Activated CD8-positive, alpha-beta memory T cell treated with anti-CD3 and anti-CD28 coated beads, Interleukin-2, amount 50 U/mL, for 48 hours (primary cell): ENCODE results near the gene TRIM71.

Source experiments
- DNase-seq: peaks from one replicate; pipeline ENCODE4 v3.0.0-alpha.2; 2020

TRIM71 gene

GRCh38 chr3:32869513-32870047, 51.8 kb downstream of the TRIM71 start:
- no peak for DNase-seq

- DNase-seq, result no peak
These were observed 52.7 kb downstream of the TRIM71 start for GRCh38 chr3:32870373-32871095.

- DNase-seq, result no peak
These were observed 53.5 kb downstream of the TRIM71 start for GRCh38 chr3:32871273-32871672.

- no peak for DNase-seq
These were observed 54.9 kb downstream of the TRIM71 start for GRCh38 chr3:32872487-32873382.

- no peak for DNase-seq
These were observed 55.8 kb downstream of the TRIM71 start for GRCh38 chr3:32873531-32874130.

GRCh38 chr3:32876920-32877319, 59.1 kb downstream of the TRIM71 start:
- no peak for DNase-seq

- no peak for DNase-seq
These were observed 59.8 kb downstream of the TRIM71 start for GRCh38 chr3:32877598-32877997.

- DNase-seq, result no peak
These were observed 62.4 kb downstream of the TRIM71 start for GRCh38 chr3:32880225-32880624.

- DNase-seq, result no peak
These were observed 63.8 kb downstream of the TRIM71 start for GRCh38 chr3:32881624-32882023.

GRCh38 chr3:32882189-32882588, 64.4 kb downstream of the TRIM71 start:
- no peak for DNase-seq

- DNase-seq, result no peak
These were observed 64.8 kb downstream of the TRIM71 start for GRCh38 chr3:32882603-32883025.

- no peak for DNase-seq
These were observed 66.0 kb downstream of the TRIM71 start for GRCh38 chr3:32883817-32884216.

GRCh38 chr3:32884591-32884990, 66.8 kb downstream of the TRIM71 start:
- no peak for DNase-seq

- DNase-seq, result no peak
These were observed 67.6 kb downstream of the TRIM71 start for GRCh38 chr3:32885283-32885901.

- no peak for DNase-seq
These were observed 68.5 kb downstream of the TRIM71 start for GRCh38 chr3:32886296-32886695.

GRCh38 chr3:32886911-32887310, 69.1 kb downstream of the TRIM71 start:
- DNase-seq, result no peak

GRCh38 chr3:32888739-32889138, 70.9 kb downstream of the TRIM71 start:
- no peak for DNase-seq

GRCh38 chr3:32890420-32891276, 72.9 kb downstream of the TRIM71 start:
- DNase-seq, result no peak

- DNase-seq, result no peak
These were observed 73.6 kb downstream of the TRIM71 start for GRCh38 chr3:32891365-32891764.

GRCh38 chr3:32892625-32893598, 75.1 kb downstream of the TRIM71 start:
- no peak for DNase-seq

- DNase-seq, result no peak
These were observed 77.2 kb downstream of the TRIM71 start for GRCh38 chr3:32894977-32895376.
